Measurements from ENCODE around the gene TRAPPC5.

Gene TRAPPC5

GRCh38 chr19:7646426-7646700 lies 34.3 kb upstream of the TRAPPC5 start:
- Histone ChIP-seq H3K27me3 (ENCODE audit: control insufficient read depth, insufficient read depth, low read length) (0 out of 2 replicates have a peak, but pooled peaks cover 2% of the 10 kb centered on the region), H3K4me1 (ENCODE audit: control insufficient read depth, insufficient read depth, low read length) (no peaks in the 10 kb centered on the region), H3K36me3 (ENCODE audit: control insufficient read depth, insufficient read depth, low read length) (peaks cover 2% of the 10 kb centered on the region; the same call in 1 of the 2 replicates), H3K4me3 (ENCODE audit: low read length) (no peak overlapping the region), H3K9me3 (ENCODE audit: control insufficient read depth, insufficient read depth, low read length) (no peaks in the 10 kb centered on the region), H3K27ac (ENCODE audit: low read length) (no peak overlapping the region)
- no CpG with 5 or more reads among the region's 8 CpGs for WGBS (ENCODE audit: insufficient coverage, insufficient read length)
- no peak for DNase-seq (ENCODE audit: low read depth, low spot score)

- H3K27me3 ChIP-seq (ENCODE audit: control insufficient read depth, insufficient read depth, low read length) = 0 out of 2 replicates have a peak, but pooled peaks cover 2% of the 10 kb centered on the region
- no peak for DNase-seq (ENCODE audit: low read depth, low spot score)
- WGBS (ENCODE audit: insufficient coverage, insufficient read length) = no CpG with 5 or more reads among the region's 26 CpGs
- H3K4me1 ChIP-seq (ENCODE audit: control insufficient read depth, insufficient read depth, low read length) = no peaks in the 10 kb centered on the region
- no peak overlapping the region for H3K4me3 ChIP-seq (ENCODE audit: low read length)
- no peak overlapping the region for H3K27ac ChIP-seq (ENCODE audit: low read length)
- H3K9me3 ChIP-seq (ENCODE audit: control insufficient read depth, insufficient read depth, low read length) = no peaks in the 10 kb centered on the region
- H3K36me3 ChIP-seq (ENCODE audit: control insufficient read depth, insufficient read depth, low read length) = peaks cover 2% of the 10 kb centered on the region; the same call in 1 of the 2 replicates
Observed at GRCh38 chr19:7647156-7647555, 33.5 kb upstream of the TRAPPC5 start.

GRCh38 chr19:7648265-7649014 lies 32.2 kb upstream of the TRAPPC5 start:
- Histone ChIP-seq H3K4me1 (ENCODE audit: control insufficient read depth, insufficient read depth, low read length) (no peaks in the 10 kb centered on the region), H3K9me3 (ENCODE audit: control insufficient read depth, insufficient read depth, low read length) (no peaks in the 10 kb centered on the region), H3K27ac (ENCODE audit: low read length) (no peak overlapping the region), H3K27me3 (ENCODE audit: control insufficient read depth, insufficient read depth, low read length) (peaks cover 7% of the 10 kb centered on the region), H3K36me3 (ENCODE audit: control insufficient read depth, insufficient read depth, low read length) (peaks cover 2% of the 10 kb centered on the region; the same call in 1 of the 2 replicates), H3K4me3 (ENCODE audit: low read length) (no peak overlapping the region)
- no peak for DNase-seq (ENCODE audit: low read depth, low spot score)
- WGBS (ENCODE audit: insufficient coverage, insufficient read length) = no CpG with 5 or more reads among the region's 15 CpGs

GRCh38 chr19:7650148-7650547 lies 30.5 kb upstream of the TRAPPC5 start:
- no CpG with 5 or more reads among the region's 2 CpGs for WGBS (ENCODE audit: insufficient coverage, insufficient read length)
- H3K4me3 ChIP-seq (ENCODE audit: low read length) = no peak overlapping the region
- peaks cover 7% of the 10 kb centered on the region for H3K27me3 ChIP-seq (ENCODE audit: control insufficient read depth, insufficient read depth, low read length)
- no peak for DNase-seq (ENCODE audit: low read depth, low spot score)
- no peaks in the 10 kb centered on the region for H3K9me3 ChIP-seq (ENCODE audit: control insufficient read depth, insufficient read depth, low read length)
- H3K4me1 ChIP-seq (ENCODE audit: control insufficient read depth, insufficient read depth, low read length) = no peaks in the 10 kb centered on the region
- H3K36me3 ChIP-seq (ENCODE audit: control insufficient read depth, insufficient read depth, low read length) = peaks cover 2% of the 10 kb centered on the region; the same call in 1 of the 2 replicates
- H3K27ac ChIP-seq (ENCODE audit: low read length) = no peak overlapping the region

- Histone ChIP-seq H3K4me3 (ENCODE audit: low read length) (no peak overlapping the region), H3K9me3 (ENCODE audit: control insufficient read depth, insufficient read depth, low read length) (no peaks in the 10 kb centered on the region), H3K36me3 (ENCODE audit: control insufficient read depth, insufficient read depth, low read length) (no peaks in the 10 kb centered on the region; the same call in 1 of the 2 replicates), H3K27ac (ENCODE audit: low read length) (no peak overlapping the region), H3K4me1 (ENCODE audit: control insufficient read depth, insufficient read depth, low read length) (no peaks in the 10 kb centered on the region), H3K27me3 (ENCODE audit: control insufficient read depth, insufficient read depth, low read length) (peaks cover 7% of the 10 kb centered on the region)
- no peak for DNase-seq (ENCODE audit: low read depth, low spot score)
- WGBS (ENCODE audit: insufficient coverage, insufficient read length) = no CpG with 5 or more reads among the region's 28 CpGs
Observed at GRCh38 chr19:7652061-7652641, 28.5 kb upstream of the TRAPPC5 start.

GRCh38 chr19:7654401-7654800 lies 26.2 kb upstream of the TRAPPC5 start:
- Histone ChIP-seq H3K27ac (ENCODE audit: low read length) (no peak overlapping the region), H3K4me1 (ENCODE audit: control insufficient read depth, insufficient read depth, low read length) (no peaks in the 10 kb centered on the region), H3K36me3 (ENCODE audit: control insufficient read depth, insufficient read depth, low read length) (no peaks in the 10 kb centered on the region), H3K9me3 (ENCODE audit: control insufficient read depth, insufficient read depth, low read length) (no peaks in the 10 kb centered on the region), H3K27me3 (ENCODE audit: control insufficient read depth, insufficient read depth, low read length) (peaks cover 7% of the 10 kb centered on the region), H3K4me3 (ENCODE audit: low read length) (no peak overlapping the region)
- WGBS (ENCODE audit: insufficient coverage, insufficient read length) = no CpG with 5 or more reads among the region's 8 CpGs
- DNase-seq (ENCODE audit: low read depth, low spot score) = no peak

GRCh38 chr19:7655581-7655980 lies 25.1 kb upstream of the TRAPPC5 start:
- H3K4me1 ChIP-seq (ENCODE audit: control insufficient read depth, insufficient read depth, low read length) = no peaks in the 10 kb centered on the region
- no peaks in the 10 kb centered on the region for H3K36me3 ChIP-seq (ENCODE audit: control insufficient read depth, insufficient read depth, low read length)
- H3K9me3 ChIP-seq (ENCODE audit: control insufficient read depth, insufficient read depth, low read length) = no peaks in the 10 kb centered on the region
- H3K4me3 ChIP-seq (ENCODE audit: low read length) = no peak overlapping the region
- peaks cover 7% of the 10 kb centered on the region for H3K27me3 ChIP-seq (ENCODE audit: control insufficient read depth, insufficient read depth, low read length)
- DNase-seq (ENCODE audit: low read depth, low spot score) = no peak
- H3K27ac ChIP-seq (ENCODE audit: low read length) = no peak overlapping the region
- WGBS (ENCODE audit: insufficient coverage, insufficient read length) = no CpG with 5 or more reads among the region's 8 CpGs

GRCh38 chr19:7657131-7657751 lies 23.4 kb upstream of the TRAPPC5 start:
- Histone ChIP-seq H3K4me1 (ENCODE audit: control insufficient read depth, insufficient read depth, low read length) (no peaks in the 10 kb centered on the region), H3K4me3 (ENCODE audit: low read length) (no peak overlapping the region), H3K27ac (ENCODE audit: low read length) (no peak overlapping the region), H3K9me3 (ENCODE audit: control insufficient read depth, insufficient read depth, low read length) (no peaks in the 10 kb centered on the region), H3K27me3 (ENCODE audit: control insufficient read depth, insufficient read depth, low read length) (peaks cover 6% of the 10 kb centered on the region), H3K36me3 (ENCODE audit: control insufficient read depth, insufficient read depth, low read length) (no peaks in the 10 kb centered on the region)
- no CpG with 5 or more reads among the region's 14 CpGs for WGBS (ENCODE audit: insufficient coverage, insufficient read length)
- no peak for DNase-seq (ENCODE audit: low read depth, low spot score)

GRCh38 chr19:7658219-7658686 lies 22.4 kb upstream of the TRAPPC5 start:
- no CpG with 5 or more reads among the region's 9 CpGs for whole genome bisulfite sequencing (ENCODE audit: insufficient coverage, insufficient read length)

GRCh38 chr19:7661744-7662538 lies 18.7 kb upstream of the TRAPPC5 start:
- no peak overlapping the region for H3K4me3 ChIP-seq (ENCODE audit: low read length)
- H3K9me3 ChIP-seq (ENCODE audit: control insufficient read depth, insufficient read depth, low read length) = no peaks in the 10 kb centered on the region
- no peaks in the 10 kb centered on the region for H3K36me3 ChIP-seq (ENCODE audit: control insufficient read depth, insufficient read depth, low read length)
- no peak for DNase-seq (ENCODE audit: low read depth, low spot score)
- WGBS (ENCODE audit: insufficient coverage, insufficient read length) = no CpG with 5 or more reads among the region's 8 CpGs
- H3K27me3 ChIP-seq (ENCODE audit: control insufficient read depth, insufficient read depth, low read length) = no peaks in the 10 kb centered on the region
- H3K27ac ChIP-seq (ENCODE audit: low read length) = no peak overlapping the region
- no peaks in the 10 kb centered on the region for H3K4me1 ChIP-seq (ENCODE audit: control insufficient read depth, insufficient read depth, low read length)

More at GRCh38 chr19:7658219-7658686, 22.4 kb upstream of the TRAPPC5 start:
- Histone ChIP-seq H3K27ac (ENCODE audit: low read length) (no peak overlapping the region), H3K9me3 (ENCODE audit: control insufficient read depth, insufficient read depth, low read length) (no peaks in the 10 kb centered on the region), H3K27me3 (ENCODE audit: control insufficient read depth, insufficient read depth, low read length) (peaks cover under 1% of the 10 kb centered on the region; the same call in 1 of the 2 replicates), H3K4me1 (ENCODE audit: control insufficient read depth, insufficient read depth, low read length) (no peaks in the 10 kb centered on the region), H3K36me3 (ENCODE audit: control insufficient read depth, insufficient read depth, low read length) (no peaks in the 10 kb centered on the region), H3K4me3 (ENCODE audit: low read length) (no peak overlapping the region)
- DNase-seq (ENCODE audit: low read depth, low spot score) = no peak

Data from iPS DF 6.9 (cell line).